ENCODE measurements around the gene ZNF14. TPM values are rescaled to one million over a fixed set of nuclear protein-coding genes. Genes with fewer than 3 reads are reported as not detected.

The ZNF14 gene
- total RNA-seq, 1 experiment from 2014 or later, result 5.6 TPM

- CTCF ChIA-PET, result no interaction called here
- Histone ChIP-seq H3K27ac (ENCODE audit: low read length) (no peak overlapping the region), H3K4me1 (ENCODE audit: control insufficient read depth, insufficient read depth, low read length) (no peaks in the 10 kb centered on the region), H3K9me3 (ENCODE audit: control insufficient read depth, insufficient read depth, low read depth, low read length) (peaks cover 28% of the 10 kb centered on the region; the same call in 1 of the 2 replicates), H3K36me3 (ENCODE audit: control insufficient read depth, insufficient read depth, low read length) (no peaks in the 10 kb centered on the region; the same call in none of the 2 replicates), H3K4me3 (ENCODE audit: low read depth in 2 of 2, low read length in 2 of 2) (no peak overlapping the region), H3K27me3 (ENCODE audit: control insufficient read depth, insufficient read depth, low read length) (no peaks in the 10 kb centered on the region)
- POLR2A ChIA-PET, result no interaction called here
- intact Hi-C loops (cut with micrococcal nuclease; ENCODE audit: unreplicated experiment), result no loop called here
- TF ChIP-seq SIN3A (IDR thresholded peaks at IDR 0.05; ENCODE audit: borderline replicate concordance, insufficient read depth, low read depth, low read length) (no peak), REST (IDR thresholded peaks at IDR 0.05; ENCODE audit: insufficient read depth in 1 of 2, low read depth in 2 of 2, low read length in 1 of 2) (no peak), POLR2AphosphoS5 (IDR thresholded peaks at IDR 0.05; ENCODE audit: low read depth, low read length) (no peak), TCF7L2 (IDR thresholded peaks at IDR 0.05; ENCODE audit: low read depth, low read length) (no peak)
- TF ChIP-seq, protein P1, sequence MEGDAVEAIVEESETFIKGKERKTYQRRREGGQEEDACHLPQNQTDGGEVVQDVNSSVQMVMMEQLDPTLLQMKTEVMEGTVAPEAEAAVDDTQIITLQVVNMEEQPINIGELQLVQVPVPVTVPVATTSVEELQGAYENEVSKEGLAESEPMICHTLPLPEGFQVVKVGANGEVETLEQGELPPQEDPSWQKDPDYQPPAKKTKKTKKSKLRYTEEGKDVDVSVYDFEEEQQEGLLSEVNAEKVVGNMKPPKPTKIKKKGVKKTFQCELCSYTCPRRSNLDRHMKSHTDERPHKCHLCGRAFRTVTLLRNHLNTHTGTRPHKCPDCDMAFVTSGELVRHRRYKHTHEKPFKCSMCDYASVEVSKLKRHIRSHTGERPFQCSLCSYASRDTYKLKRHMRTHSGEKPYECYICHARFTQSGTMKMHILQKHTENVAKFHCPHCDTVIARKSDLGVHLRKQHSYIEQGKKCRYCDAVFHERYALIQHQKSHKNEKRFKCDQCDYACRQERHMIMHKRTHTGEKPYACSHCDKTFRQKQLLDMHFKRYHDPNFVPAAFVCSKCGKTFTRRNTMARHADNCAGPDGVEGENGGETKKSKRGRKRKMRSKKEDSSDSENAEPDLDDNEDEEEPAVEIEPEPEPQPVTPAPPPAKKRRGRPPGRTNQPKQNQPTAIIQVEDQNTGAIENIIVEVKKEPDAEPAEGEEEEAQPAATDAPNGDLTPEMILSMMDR (IDR thresholded peaks at IDR 0.05), result no peak
- DNase-seq (ENCODE audit: low read depth, low spot score) (no peak), ATAC-seq (no peak)
- in situ Hi-C loops (cut with HindIII; ENCODE audit: low pct_unique_long_range_greater_than_20kb, low sequenced_read_pairs), result no loop called here
- BruUV-seq (replicated peaks), result TSS peak; percentile 40
These were observed 53.5 kb downstream of the ZNF14 start for GRCh38 chr19:19679176-19680073.

DNA sequence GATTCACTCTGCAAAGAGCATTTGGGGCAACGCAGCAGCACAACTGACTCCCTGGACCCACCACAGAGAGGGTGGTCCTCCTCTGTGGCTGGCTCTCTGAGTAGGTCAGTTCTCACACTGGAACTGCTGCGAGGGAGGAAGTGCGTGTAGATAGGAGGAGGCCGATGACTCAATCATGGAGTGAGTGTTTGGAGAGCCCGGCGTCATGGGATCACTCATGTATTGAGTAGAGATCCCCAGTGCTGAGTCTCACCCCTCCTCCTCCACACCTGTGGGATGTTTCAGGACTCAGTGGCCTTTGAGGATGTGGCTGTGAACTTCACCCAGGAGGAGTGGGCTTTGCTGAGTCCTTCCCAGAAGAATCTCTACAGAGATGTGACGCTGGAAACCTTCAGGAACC, 55.3 kb downstream of the ZNF14 start:
- Histone ChIP-seq H3K36me3 (ENCODE audit: control insufficient read depth, insufficient read depth, low read length) (no peaks in the 10 kb centered on the region; the same call in none of the 2 replicates), H3K9me3 (ENCODE audit: control insufficient read depth, insufficient read depth, low read depth, low read length) (peaks cover 32% of the 10 kb centered on the region; the same call in 1 of the 2 replicates), H3K27me3 (ENCODE audit: control insufficient read depth, insufficient read depth, low read length) (no peaks in the 10 kb centered on the region), H3K4me1 (ENCODE audit: control insufficient read depth, insufficient read depth, low read length) (no peaks in the 10 kb centered on the region), H3K4me3 (ENCODE audit: low read depth in 2 of 2, low read length in 2 of 2) (no peak overlapping the region), H3K27ac (ENCODE audit: low read length) (no peak overlapping the region)
- ATAC-seq (no peak), DNase-seq (ENCODE audit: low read depth, low spot score) (no peak)
- POLR2A ChIA-PET, result no interaction called here
- no peak for TF ChIP-seq SIN3A (IDR thresholded peaks at IDR 0.05; ENCODE audit: borderline replicate concordance, insufficient read depth, low read depth, low read length)
- TF ChIP-seq TCF7L2 (IDR thresholded peaks at IDR 0.05; ENCODE audit: low read depth, low read length), result no peak
- TF ChIP-seq, protein P1 (IDR thresholded peaks at IDR 0.05), result no peak
- no peak for TF ChIP-seq POLR2AphosphoS5 (IDR thresholded peaks at IDR 0.05; ENCODE audit: low read depth, low read length)
- no peak for TF ChIP-seq REST (IDR thresholded peaks at IDR 0.05; ENCODE audit: insufficient read depth in 1 of 2, low read depth in 2 of 2, low read length in 1 of 2)
- intact Hi-C loops (cut with micrococcal nuclease; ENCODE audit: unreplicated experiment) (no loop called here), in situ Hi-C loops (cut with HindIII; ENCODE audit: low pct_unique_long_range_greater_than_20kb, low sequenced_read_pairs) (no loop called here)
- BruUV-seq (replicated peaks), result no TSS peak
- CTCF ChIA-PET, result no interaction called here

Data from Panc1 (cell line).